ENCODE data around the gene C11orf52.

DNA sequence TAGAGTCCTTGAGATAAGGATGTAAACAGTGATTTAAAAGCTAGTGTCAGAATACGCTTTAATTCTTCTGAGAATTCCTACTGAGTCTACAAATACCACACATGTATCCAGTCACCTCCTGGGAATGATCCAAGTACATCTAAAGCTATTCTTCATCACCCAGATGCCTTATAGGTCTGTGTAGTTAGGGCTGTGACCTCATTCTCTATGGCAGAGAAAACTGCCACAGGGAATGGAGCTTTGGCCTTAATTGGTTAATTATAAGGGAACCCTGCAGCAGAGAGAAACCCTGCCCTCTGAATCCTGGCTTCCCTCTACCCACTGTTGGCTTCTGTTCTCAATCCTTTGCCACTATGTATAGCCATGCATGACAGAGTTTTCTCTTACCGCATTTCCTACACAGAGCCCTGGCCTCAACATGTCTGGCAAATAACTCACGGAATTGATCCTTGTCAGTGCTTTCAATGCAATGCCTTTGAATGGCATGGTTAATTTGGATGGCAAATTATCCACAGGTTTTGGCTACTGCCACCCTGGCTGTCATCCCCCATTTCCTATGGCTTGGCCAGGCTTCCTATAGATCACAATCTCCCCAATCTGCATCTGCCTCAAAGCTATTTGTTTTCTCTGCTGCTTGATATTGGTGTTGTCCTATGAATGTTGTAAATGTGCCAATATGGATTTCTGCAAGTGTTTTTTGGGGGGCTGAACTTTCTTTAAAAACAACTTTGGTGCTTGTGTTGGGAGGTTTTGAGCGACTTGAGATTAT lies 21.3 kb downstream of the C11orf52 start:
- TF ChIP-seq, protein P1, sequence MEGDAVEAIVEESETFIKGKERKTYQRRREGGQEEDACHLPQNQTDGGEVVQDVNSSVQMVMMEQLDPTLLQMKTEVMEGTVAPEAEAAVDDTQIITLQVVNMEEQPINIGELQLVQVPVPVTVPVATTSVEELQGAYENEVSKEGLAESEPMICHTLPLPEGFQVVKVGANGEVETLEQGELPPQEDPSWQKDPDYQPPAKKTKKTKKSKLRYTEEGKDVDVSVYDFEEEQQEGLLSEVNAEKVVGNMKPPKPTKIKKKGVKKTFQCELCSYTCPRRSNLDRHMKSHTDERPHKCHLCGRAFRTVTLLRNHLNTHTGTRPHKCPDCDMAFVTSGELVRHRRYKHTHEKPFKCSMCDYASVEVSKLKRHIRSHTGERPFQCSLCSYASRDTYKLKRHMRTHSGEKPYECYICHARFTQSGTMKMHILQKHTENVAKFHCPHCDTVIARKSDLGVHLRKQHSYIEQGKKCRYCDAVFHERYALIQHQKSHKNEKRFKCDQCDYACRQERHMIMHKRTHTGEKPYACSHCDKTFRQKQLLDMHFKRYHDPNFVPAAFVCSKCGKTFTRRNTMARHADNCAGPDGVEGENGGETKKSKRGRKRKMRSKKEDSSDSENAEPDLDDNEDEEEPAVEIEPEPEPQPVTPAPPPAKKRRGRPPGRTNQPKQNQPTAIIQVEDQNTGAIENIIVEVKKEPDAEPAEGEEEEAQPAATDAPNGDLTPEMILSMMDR (IDR thresholded peaks at IDR 0.05), result no peak
- TF ChIP-seq EZH2 (IDR thresholded peaks at IDR 0.05; ENCODE audit: borderline replicate concordance, insufficient read depth, low read depth, low read length, poor library complexity, severe bottlenecking), result no peak

All from B cell (primary cell).